ENCODE results near the gene ASIC1. TPM values are rescaled to one million over a fixed set of nuclear protein-coding genes. Genes with fewer than 3 reads are reported as not detected.

ASIC1 gene
- total and polyA plus RNA-seq, 8 donors: 0.14 to 1.0 (median 0.57) TPM

- FAIRE-seq: no peak
- WGBS, 2 donors: 88% methylated on average over 6 of the region's 6 CpGs
Measured at GRCh38 chr12:50097952-50098351, 40.6 kb downstream of the ASIC1 start.

GRCh38 chr12:50099302-50100008, 42.1 kb downstream of the ASIC1 start:
- Histone ChIP-seq H3K36me3 (peaks cover 8 to 54% (median 36%) of the 10 kb centered on the region in 3 donors), H3K27ac (no peak overlapping the region), H3K4me3 (no peak overlapping the region), H3K27me3 (no peaks in the 10 kb centered on the region), H3K4me1 (peaks cover 5 to 10% (median 5%) of the 10 kb centered on the region in 3 donors), H3K9me3 (no peaks in the 10 kb centered on the region)
- no peak for FAIRE-seq
- DNase-seq: no peak
- 83 to 91% methylated on average over 5 of the region's 5 CpGs for WGBS, 2 donors
- ATAC-seq: no peak
- no peak for TF ChIP-seq CTCF (IDR thresholded peaks at IDR 0.05)
- intact Hi-C loops (cut with DNase I): loop anchor here in 1 of 3 donors (10.0 kb wide), 1 partner anchor 75 kb away; no protein-coding TSS in a partner anchor

More at GRCh38 chr12:50097952-50098351, 40.6 kb downstream of the ASIC1 start:
- Histone ChIP-seq H3K27ac (no peak overlapping the region), H3K4me3 (no peak overlapping the region), H3K36me3 (peaks cover 8 to 66% (median 50%) of the 10 kb centered on the region in 3 donors), H3K27me3 (no peaks in the 10 kb centered on the region), H3K4me1 (no peaks in the 10 kb centered on the region), H3K9me3 (no peaks in the 10 kb centered on the region)
- DNase-seq: no peak
- TF ChIP-seq CTCF (IDR thresholded peaks at IDR 0.05): no peak
- intact Hi-C loops (cut with DNase I): loop anchor here in 1 of 3 donors (10.0 kb wide), 1 partner anchor 77 kb away; no protein-coding TSS in a partner anchor
- ATAC-seq: no peak

- Histone ChIP-seq H3K4me1 (peaks cover 5 to 10% (median 6%) of the 10 kb centered on the region in 3 donors), H3K9me3 (no peaks in the 10 kb centered on the region), H3K27me3 (no peaks in the 10 kb centered on the region), H3K4me3 (no peak overlapping the region), H3K27ac (no peak overlapping the region), H3K36me3 (peaks cover 8 to 43% (median 29%) of the 10 kb centered on the region in 3 donors)
- no peak for DNase-seq
- WGBS, 2 donors: 81 to 85% methylated on average over 3 of the region's 3 CpGs
- no peak for FAIRE-seq
- intact Hi-C loops (cut with DNase I): no loop called here
- no peak for TF ChIP-seq CTCF (IDR thresholded peaks at IDR 0.05)
- no peak for ATAC-seq
Measured at GRCh38 chr12:50100561-50100960, 43.2 kb downstream of the ASIC1 start.

- TF ChIP-seq CTCF (IDR thresholded peaks at IDR 0.05): peak in 1 of 4 donors; percentile 9
- H3K27me3 ChIP-seq: no peaks in the 10 kb centered on the region
- WGBS, 2 donors: 60 to 70% methylated on average over 3 of the region's 3 CpGs
- ATAC-seq: no peak
- H3K9me3 ChIP-seq: no peaks in the 10 kb centered on the region
- H3K4me3 ChIP-seq: no peak overlapping the region
- peaks cover 3 to 32% (median 22%) of the 10 kb centered on the region in 3 donors for H3K36me3 ChIP-seq
- peaks cover 5 to 10% (median 6%) of the 10 kb centered on the region in 3 donors for H3K4me1 ChIP-seq
- no peak overlapping the region for H3K27ac ChIP-seq
- no peak for DNase-seq
- intact Hi-C loops (cut with DNase I): no loop called here
- no peak for FAIRE-seq
Measured at GRCh38 chr12:50101663-50102062, 44.3 kb downstream of the ASIC1 start.

- TF ChIP-seq CTCF (IDR thresholded peaks at IDR 0.05): no peak
- FAIRE-seq: no peak
- intact Hi-C loops (cut with DNase I): no loop called here
Measured at GRCh38 chr12:50102131-50102531, 44.7 kb downstream of the ASIC1 start.

More at GRCh38 chr12:50102131-50102531, 44.7 kb downstream of the ASIC1 start:
- 82 to 86% methylated on average over 2 of the region's 2 CpGs for WGBS, 2 donors
- H3K9me3 ChIP-seq: no peaks in the 10 kb centered on the region
- peaks cover 0 to 27% (median 18%) of the 10 kb centered on the region in 3 donors for H3K36me3 ChIP-seq
- peaks cover 5 to 10% (median 6%) of the 10 kb centered on the region in 3 donors for H3K4me1 ChIP-seq
- H3K27me3 ChIP-seq: no peaks in the 10 kb centered on the region
- H3K27ac ChIP-seq: no peak overlapping the region
- ATAC-seq: no peak
- H3K4me3 ChIP-seq: no peak overlapping the region
- DNase-seq: no peak

Measured in pancreas (tissue), 10 donors.